Activated CD4-positive, alpha-beta T cell treated with anti-CD3 and anti-CD28 coated beads, Interleukin-2, amount 50 U/mL, for 48 hours (primary cell): Measurements from ENCODE around the gene MYO1E.

Source experiments
- DNase-seq, 2 experiments: peaks; one replicate each; pipeline ENCODE4 v3.0.0-alpha.2; 2020

MYO1E gene

GRCh38 chr15:59119625-59120024, 253.0 kb downstream of the MYO1E start:
- DNase-seq: no peak

GRCh38 chr15:59116771-59117170, 255.9 kb downstream of the MYO1E start:
- no peak for DNase-seq

- no peak for DNase-seq
These were observed 256.5 kb downstream of the MYO1E start for GRCh38 chr15:59116141-59116540.

GRCh38 chr15:59115047-59115446, 257.6 kb downstream of the MYO1E start:
- DNase-seq: no peak

GRCh38 chr15:59111251-59111650, 261.4 kb downstream of the MYO1E start:
- DNase-seq: no peak

GRCh38 chr15:59105854-59106253, 266.8 kb downstream of the MYO1E start:
- DNase-seq: no peak

- DNase-seq: peak; percentile 77 to 83
These were observed 267.5 kb downstream of the MYO1E start, which contains the start of gene CCNB2 for GRCh38 chr15:59104912-59105732. Gene CCNB2 (plus strand): TSS chr15:59105146. CDS start chr15:59105269, 123 bp downstream.

- DNase-seq: no peak
These were observed 268.1 kb downstream of the MYO1E start for GRCh38 chr15:59104602-59104911.

- DNase-seq: no peak
These were observed 273.4 kb downstream of the MYO1E start for GRCh38 chr15:59099162-59099685.

- DNase-seq: no peak
These were observed 276.2 kb downstream of the MYO1E start for GRCh38 chr15:59096429-59096828.

GRCh38 chr15:59094077-59094476, 278.6 kb downstream of the MYO1E start:
- no peak for DNase-seq

- no peak for DNase-seq
These were observed 284.9 kb downstream of the MYO1E start for GRCh38 chr15:59087731-59088130.
